Esophagus muscularis mucosa (tissue), 4 donors: ENCODE measurements around the gene TRHDE. TPM values are rescaled to one million over a fixed set of nuclear protein-coding genes. Genes with fewer than 3 reads are reported as not detected.

Experiments used
- DNase-seq: peaks from one replicate; pipeline ENCODE4 v3.0.0-alpha.2; 2017; ENCODE audit errors: extremely low spot score
- H3K27ac ChIP-seq, 4 donors: fragments of 200-600 bp; sonication (generic); replicated peaks in 1 of 4; 1 replicate in 3 of 4; 2 replicates in 1 of 4; pipeline ENCODE4 v1.5.1; 2016 to 2019; ENCODE audit warnings: mild to moderate bottlenecking in 1 of 4
- H3K27me3 ChIP-seq, 4 donors: fragments of 200-600 bp; sonication (generic); one replicate each; pipeline versions ENCODE4 v1.5.1 to v1.6.0; 2016 to 2019
- H3K36me3 ChIP-seq, 4 donors: fragments of 200-600 bp; sonication (generic); one replicate each; pipeline ENCODE4 v1.5.1; 2016 to 2019
- H3K4me1 ChIP-seq, 4 donors: fragments of 200-600 bp; sonication (generic); one replicate each; pipeline ENCODE4 v1.5.1; 2016 to 2019
- H3K4me3 ChIP-seq, 4 donors: fragments of 200-600 bp; sonication (generic); 1 replicate in 2 of 4; 2 replicates in 2 of 4; pipeline ENCODE4 v1.5.1; 2016 to 2019; ENCODE audit warnings: mild to moderate bottlenecking in 4 of 4, moderate library complexity in 1 of 4
- H3K9me3 ChIP-seq, 4 donors: fragments of 200-600 bp; sonication (generic); 1 replicate in 3 of 4; 2 replicates in 1 of 4; pipeline ENCODE4 v1.5.1; 2016 to 2019
- EP300 ChIP-seq: sonication (generic); formaldehyde crosslinking; IDR thresholded peaks from one replicate; pipeline ENCODE4 v1.6.1; 2017; ENCODE audit warnings: antibody characterized with exemption
- POLR2A ChIP-seq: fragments of 450-650 bp; IDR thresholded peaks from one replicate; pipeline ENCODE4 v1.6.1; 2017; ENCODE audit warnings: antibody characterized with exemption, moderate library complexity, mild to moderate bottlenecking, low read depth
- POLR2AphosphoS5 ChIP-seq, 2 donors: sonication (generic); formaldehyde crosslinking; IDR thresholded peaks; one replicate each; pipeline ENCODE4 v1.6.1; 2017; ENCODE audit warnings: antibody characterized with exemption in 2 of 2
- WGBS: methylation state at CpG from one replicate; pipeline ENCODE4 v1.1.5; 2018; 5-methylcytosine and 5-hydroxymethylcytosine counted together
- intact Hi-C: fragments of 100-400 bp; cut with DNase I; formaldehyde crosslinking; loops from one replicate; pipeline ENCODE4 v1.15.1; 2023
- total RNA-seq, 4 donors: library from RNA; depleted of rRNA; stranded (reverse); fragments of >200 nt; gene quantifications; one replicate each; pipeline versions ENCODE4 v1.1.0 to v1.2.1, GENCODE V29; 2016
- TF ChIP-seq, protein P1 (sequence below), 3 experiments: fragments of 200-600 bp in 2 of 3; fragments of 450-650 bp in 1 of 3; sonication (generic) in 2 of 3; IDR thresholded peaks; one replicate each; pipeline ENCODE4 v1.5.1; 2017 to 2019; ENCODE audit warnings: antibody characterized with exemption in 3 of 3, mild to moderate bottlenecking in 2 of 3, moderate library complexity in 1 of 3

TRHDE gene
- total RNA-seq, 4 donors from 2014 or later: 0.33 to 1.2 (median 0.74) TPM

DNA sequence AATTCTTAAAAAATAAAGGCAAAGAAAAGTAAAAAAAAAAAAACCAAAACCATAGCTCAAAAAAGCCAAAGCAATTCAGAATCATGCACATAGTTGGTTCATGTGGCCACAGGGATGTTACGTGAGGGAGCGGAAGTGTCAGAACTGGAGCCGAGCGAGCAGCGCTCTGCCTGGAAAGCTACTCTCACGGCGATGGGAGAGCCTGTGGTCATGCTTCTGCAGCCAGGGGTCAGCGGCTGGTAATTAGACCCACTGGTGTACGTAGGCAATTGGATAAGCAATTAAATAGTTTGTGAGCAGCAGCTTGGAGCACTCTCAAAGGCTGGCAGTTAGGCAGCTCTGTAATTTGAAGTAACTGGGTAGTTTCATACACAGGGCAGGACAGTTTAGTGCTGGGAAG lies 58.1 kb downstream of the TRHDE start:
- Histone ChIP-seq H3K27ac (no peak overlapping the region), H3K36me3 (no peaks in the 10 kb centered on the region), H3K27me3 (no peaks in the 10 kb centered on the region), H3K4me1 (peaks cover 0 to 9% (median 3%) of the 10 kb centered on the region in 4 donors), H3K9me3 (no peaks in the 10 kb centered on the region), H3K4me3 (no peak overlapping the region)
- no peak for TF ChIP-seq POLR2A
- intact Hi-C loops: no loop called here
- WGBS: 72% methylated on average over 9 of the region's 9 CpGs
- DNase-seq: no peak

DNA sequence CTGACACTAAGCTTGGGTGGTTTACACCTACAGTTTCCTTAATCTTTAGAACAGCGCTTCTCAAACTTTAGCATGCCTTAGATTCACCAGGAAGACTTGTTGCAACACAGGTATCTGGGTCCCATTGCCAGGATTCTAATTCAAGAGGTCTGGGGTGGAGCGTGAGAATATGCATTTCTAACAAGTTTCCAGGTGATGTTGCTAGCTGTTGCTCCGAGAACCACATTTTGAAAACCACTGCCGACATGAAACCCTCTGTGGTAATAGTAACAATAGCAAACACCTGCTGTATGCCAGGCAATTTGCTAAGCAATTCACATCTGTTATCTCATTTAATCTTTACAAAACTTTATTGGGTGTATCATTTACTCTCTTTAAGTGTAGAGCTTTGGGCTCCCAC lies 58.6 kb downstream of the TRHDE start:
- Histone ChIP-seq H3K36me3 (no peaks in the 10 kb centered on the region), H3K4me1 (peaks cover 0 to 9% (median 3%) of the 10 kb centered on the region in 4 donors), H3K27me3 (no peaks in the 10 kb centered on the region), H3K9me3 (no peaks in the 10 kb centered on the region), H3K4me3 (no peak overlapping the region), H3K27ac (no peak overlapping the region)
- WGBS: 89% methylated on average over 4 of the region's 4 CpGs
- intact Hi-C loops: no loop called here
- TF ChIP-seq, protein P1, sequence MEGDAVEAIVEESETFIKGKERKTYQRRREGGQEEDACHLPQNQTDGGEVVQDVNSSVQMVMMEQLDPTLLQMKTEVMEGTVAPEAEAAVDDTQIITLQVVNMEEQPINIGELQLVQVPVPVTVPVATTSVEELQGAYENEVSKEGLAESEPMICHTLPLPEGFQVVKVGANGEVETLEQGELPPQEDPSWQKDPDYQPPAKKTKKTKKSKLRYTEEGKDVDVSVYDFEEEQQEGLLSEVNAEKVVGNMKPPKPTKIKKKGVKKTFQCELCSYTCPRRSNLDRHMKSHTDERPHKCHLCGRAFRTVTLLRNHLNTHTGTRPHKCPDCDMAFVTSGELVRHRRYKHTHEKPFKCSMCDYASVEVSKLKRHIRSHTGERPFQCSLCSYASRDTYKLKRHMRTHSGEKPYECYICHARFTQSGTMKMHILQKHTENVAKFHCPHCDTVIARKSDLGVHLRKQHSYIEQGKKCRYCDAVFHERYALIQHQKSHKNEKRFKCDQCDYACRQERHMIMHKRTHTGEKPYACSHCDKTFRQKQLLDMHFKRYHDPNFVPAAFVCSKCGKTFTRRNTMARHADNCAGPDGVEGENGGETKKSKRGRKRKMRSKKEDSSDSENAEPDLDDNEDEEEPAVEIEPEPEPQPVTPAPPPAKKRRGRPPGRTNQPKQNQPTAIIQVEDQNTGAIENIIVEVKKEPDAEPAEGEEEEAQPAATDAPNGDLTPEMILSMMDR (IDR thresholded peaks at IDR 0.05): no peak
- TF ChIP-seq POLR2A (no peak), EP300 (no peak), POLR2AphosphoS5 (IDR thresholded peaks at IDR 0.05) (no peak)
- DNase-seq: no peak

DNA sequence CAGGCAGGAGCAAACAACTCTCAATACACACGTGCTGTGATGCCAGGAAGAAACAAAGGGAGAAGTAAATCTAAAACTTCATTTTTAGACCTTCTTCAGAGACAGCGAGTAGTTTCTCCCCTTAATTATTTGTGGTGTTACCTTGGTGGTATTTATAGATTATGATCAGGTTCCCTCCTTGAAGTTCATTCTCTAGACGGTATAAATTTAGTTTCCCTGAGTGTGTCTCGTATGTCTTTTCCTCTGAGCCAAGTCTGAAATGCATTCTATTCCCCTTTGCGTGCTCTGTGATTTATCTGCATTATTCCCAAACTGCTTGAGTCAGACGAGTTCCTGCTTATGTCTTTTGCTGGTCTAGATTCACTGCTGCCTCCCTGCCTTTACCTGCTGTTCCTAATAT lies 65.2 kb downstream of the TRHDE start:
- Histone ChIP-seq H3K4me1 (no peaks in the 10 kb centered on the region), H3K4me3 (no peak overlapping the region), H3K9me3 (no peaks in the 10 kb centered on the region), H3K27ac (no peak overlapping the region), H3K27me3 (no peaks in the 10 kb centered on the region), H3K36me3 (no peaks in the 10 kb centered on the region)
- DNase-seq: no peak
- WGBS: 69% methylated on average over 6 of the region's 6 CpGs
- intact Hi-C loops: no loop called here
- TF ChIP-seq, protein P1 (IDR thresholded peaks at IDR 0.05): no peak
- TF ChIP-seq POLR2A (no peak), POLR2AphosphoS5 (IDR thresholded peaks at IDR 0.05) (no peak), EP300 (no peak)

DNA sequence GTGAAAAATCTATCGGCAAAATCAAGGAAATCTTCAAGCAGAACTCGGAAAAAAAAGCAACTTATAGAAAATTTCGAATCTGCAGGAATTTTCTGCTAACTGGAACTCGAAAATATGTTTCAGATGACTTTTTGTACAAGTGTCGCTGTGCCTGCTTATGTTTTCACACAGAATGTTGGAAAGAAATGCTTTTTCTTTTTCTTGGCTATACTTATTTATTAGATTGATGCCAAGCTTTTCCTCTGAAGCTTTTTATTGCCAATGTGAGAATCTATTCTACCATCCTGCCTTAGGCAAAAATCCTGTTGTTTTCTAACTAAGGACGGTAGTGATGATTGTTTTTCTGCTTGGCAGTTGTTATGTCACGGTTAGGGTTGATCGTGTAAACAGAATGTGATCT lies 65.8 kb downstream of the TRHDE start:
- no peaks in the 10 kb centered on the region for H3K36me3 ChIP-seq
- H3K27ac ChIP-seq: no peak overlapping the region
- H3K4me1 ChIP-seq: no peaks in the 10 kb centered on the region
- H3K27me3 ChIP-seq: no peaks in the 10 kb centered on the region
- no peak for TF ChIP-seq EP300
- no peak for TF ChIP-seq POLR2AphosphoS5 (IDR thresholded peaks at IDR 0.05)
- TF ChIP-seq POLR2A: no peak
- TF ChIP-seq, protein P1 (IDR thresholded peaks at IDR 0.05): no peak
- H3K9me3 ChIP-seq: no peaks in the 10 kb centered on the region
- DNase-seq: no peak
- WGBS: 88% methylated on average over 8 of the region's 8 CpGs
- H3K4me3 ChIP-seq: no peak overlapping the region
- intact Hi-C loops: no loop called here

DNA sequence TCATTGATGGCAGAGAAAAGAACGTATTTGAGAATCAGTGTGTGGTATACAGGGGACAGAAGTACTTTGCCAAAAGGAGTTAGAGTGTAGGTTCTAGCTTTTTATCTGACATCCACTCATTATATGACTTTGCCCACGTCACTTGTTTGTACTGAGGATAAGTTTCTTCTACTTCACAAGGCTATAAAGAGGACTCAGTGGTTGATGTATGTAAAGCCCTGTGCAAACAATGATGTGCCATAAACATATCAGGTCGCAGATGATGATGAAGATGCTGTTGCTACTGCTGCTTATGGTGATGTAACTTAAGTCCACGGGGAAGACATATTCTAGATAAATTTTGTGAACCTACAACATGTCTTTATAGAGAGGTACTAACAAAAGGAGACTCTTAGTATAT lies 66.3 kb downstream of the TRHDE start:
- H3K9me3 ChIP-seq: no peaks in the 10 kb centered on the region
- no peak overlapping the region for H3K27ac ChIP-seq
- no peak for TF ChIP-seq EP300
- TF ChIP-seq, protein P1 (IDR thresholded peaks at IDR 0.05): no peak
- no peak for TF ChIP-seq POLR2A
- TF ChIP-seq POLR2AphosphoS5 (IDR thresholded peaks at IDR 0.05): no peak
- H3K27me3 ChIP-seq: no peaks in the 10 kb centered on the region
- WGBS: 83% methylated on average over 4 of the region's 4 CpGs
- H3K36me3 ChIP-seq: no peaks in the 10 kb centered on the region
- no peak overlapping the region for H3K4me3 ChIP-seq
- no peak for DNase-seq
- H3K4me1 ChIP-seq: no peaks in the 10 kb centered on the region
- intact Hi-C loops: no loop called here
